Upper lobe of right lung (tissue), 1 donor: ENCODE data around the gene PPP6C. TPM values are rescaled to one million over a fixed set of nuclear protein-coding genes. Genes with fewer than 3 reads are reported as not detected.
"Not testable (repeated sequence)": the region's sequence is repeated elsewhere in the genome, so short reads cannot be mapped to it uniquely, and the experiment has no call there.

Experiments
- ATAC-seq: fragments of 200-7000 bp; cut with Tn5 transposase; one replicate; pipeline ENCODE4 v1.9.1; 2020; ENCODE audit warnings: mild to moderate bottlenecking, moderate library complexity
- DNase-seq: peaks from one replicate; pipeline ENCODE4 v3.0.0-alpha.2; 2020
- H3K27ac ChIP-seq: fragments of 200-600 bp; one replicate; pipeline ENCODE4 v1.8.0; 2022
- H3K27me3 ChIP-seq: fragments of 200-600 bp; one replicate; pipeline ENCODE4 v1.8.0; 2022; ENCODE audit warnings: mild to moderate bottlenecking
- H3K36me3 ChIP-seq: fragments of 200-600 bp; one replicate; pipeline ENCODE4 v1.8.0; 2022
- H3K4me1 ChIP-seq: fragments of 200-600 bp; one replicate; pipeline ENCODE4 v1.8.0; 2022
- H3K4me3 ChIP-seq: fragments of 200-600 bp; one replicate; pipeline ENCODE4 v1.8.0; 2022; ENCODE audit warnings: mild to moderate bottlenecking
- H3K9me3 ChIP-seq: fragments of 200-600 bp; one replicate; pipeline ENCODE4 v1.8.0; 2022
- CTCF ChIP-seq: fragments of 200-600 bp; IDR thresholded peaks from one replicate; pipeline ENCODE4 v1.8.0; 2022; ENCODE audit warnings: antibody characterized with exemption
- intact Hi-C: fragments of 100-400 bp; cut with DNase I; formaldehyde crosslinking; loops from one replicate; pipeline ENCODE4 v1.11.0; 2022
- total RNA-seq: library from RNA; stranded (reverse); fragmentation: NEBNext Ultra II Directional; extraction: Animal tissue kit (Norgen Biotek cat#: 25700); gene quantifications from one replicate; pipeline ENCODE4 v1.2.1, GENCODE V29; 2021
- donor health status: DM: no; HTN: yes; CAD: no; lungs with severe emphysema.

The PPP6C gene
- total RNA-seq, 1 donor from 2014 or later, result 42.2 TPM

GRCh38 chr9:125233678-125234077 is 44.1 kb upstream of the PPP6C start:
- intact Hi-C loops, result no loop called here
- Histone ChIP-seq H3K9me3 (no peaks in the 10 kb centered on the region), H3K4me1 (peaks cover 41% of the 10 kb centered on the region), H3K27me3 (no peaks in the 10 kb centered on the region), H3K4me3 (no peak overlapping the region), H3K27ac (no peak overlapping the region), H3K36me3 (peaks cover 70% of the 10 kb centered on the region)
- TF ChIP-seq CTCF, result no peak
- ATAC-seq (no peak), DNase-seq (no peak)

GRCh38 chr9:125227761-125228160 is 38.2 kb upstream of the PPP6C start:
- Histone ChIP-seq H3K27ac (no peak overlapping the region), H3K4me1 (no peaks in the 10 kb centered on the region), H3K9me3 (no peaks in the 10 kb centered on the region), H3K36me3 (peaks cover 50% of the 10 kb centered on the region), H3K4me3 (no peak overlapping the region), H3K27me3 (no peaks in the 10 kb centered on the region)
- no peak for TF ChIP-seq CTCF
- intact Hi-C loops, result no loop called here
- DNase-seq (no peak), ATAC-seq (no peak)

GRCh38 chr9:125224858-125225257 is 35.3 kb upstream of the PPP6C start:
- ATAC-seq, H3K4me3 ChIP-seq, H3K27ac ChIP-seq, H3K27me3 ChIP-seq, H3K9me3 ChIP-seq, DNase-seq, intact Hi-C loops, H3K4me1 ChIP-seq: not testable (repeated sequence)
- peaks cover 57% of the 10 kb centered on the region for H3K36me3 ChIP-seq

- peaks cover 48% of the 10 kb centered on the region for H3K36me3 ChIP-seq
- no peaks in the 10 kb centered on the region for H3K9me3 ChIP-seq
- no peak overlapping the region for H3K27ac ChIP-seq
- intact Hi-C loops, result no loop called here
- TF ChIP-seq CTCF, result no peak
- ATAC-seq (no peak), DNase-seq (no peak)
- H3K27me3 ChIP-seq, result no peaks in the 10 kb centered on the region
- H3K4me3 ChIP-seq, result no peak overlapping the region
- H3K4me1 ChIP-seq, result no peaks in the 10 kb centered on the region
These were observed 29.0 kb upstream of the PPP6C start for GRCh38 chr9:125218621-125219020.

- Histone ChIP-seq H3K27me3 (no peaks in the 10 kb centered on the region), H3K36me3 (peaks cover 54% of the 10 kb centered on the region), H3K4me3 (no peak overlapping the region), H3K27ac (no peak overlapping the region), H3K9me3 (no peaks in the 10 kb centered on the region), H3K4me1 (no peaks in the 10 kb centered on the region)
- DNase-seq, result no peak
- TF ChIP-seq CTCF, result no peak
- ATAC-seq, result no peak
- intact Hi-C loops, result no loop called here
These were observed 24.6 kb upstream of the PPP6C start for GRCh38 chr9:125214186-125214585.

GRCh38 chr9:125204477-125204876 is 14.9 kb upstream of the PPP6C start:
- no peak for DNase-seq
- intact Hi-C loops, result no loop called here
- Histone ChIP-seq H3K36me3 (peaks cover 49% of the 10 kb centered on the region), H3K27me3 (no peaks in the 10 kb centered on the region), H3K4me1 (peaks cover 9% of the 10 kb centered on the region), H3K27ac (no peak overlapping the region), H3K4me3 (no peak overlapping the region), H3K9me3 (no peaks in the 10 kb centered on the region)
- no peak for TF ChIP-seq CTCF
- no peak for ATAC-seq
